ENCODE measurements around the gene OR8A1.
"Not testable (repeated sequence)": the region's sequence is repeated elsewhere in the genome, so short reads cannot be mapped to it uniquely, and the experiment has no call there.

The OR8A1 gene

DNA sequence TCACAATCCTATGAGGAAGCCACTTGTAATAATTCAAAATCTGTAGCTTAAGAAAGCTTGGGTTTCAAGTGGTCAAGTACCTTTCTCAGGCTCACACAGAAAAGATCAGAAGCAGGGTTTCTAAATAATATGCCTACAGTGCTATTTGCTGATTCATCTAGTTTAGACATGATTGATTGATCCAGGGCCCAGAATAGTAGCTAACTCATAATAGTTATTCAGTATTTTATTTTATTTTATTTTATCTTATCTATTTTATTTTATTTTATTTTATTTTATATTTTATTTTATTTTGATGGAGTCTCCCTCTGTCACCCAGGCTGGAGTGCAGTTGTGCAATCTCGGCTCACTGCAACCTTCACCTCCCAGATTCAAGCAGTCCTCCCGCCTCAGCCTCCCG, 25.5 kb downstream of the OR8A1 start:
- H3K36me3 ChIP-seq (ENCODE audit: control insufficient read depth in 1 of 2, insufficient read depth in 2 of 2, low read length in 2 of 2) = no peaks in the 10 kb centered on the region
- no peaks in the 10 kb centered on the region for H3K27me3 ChIP-seq (ENCODE audit: low read depth, low read length)
- no peak overlapping the region for H3K27ac ChIP-seq (ENCODE audit: low read length)

DNA sequence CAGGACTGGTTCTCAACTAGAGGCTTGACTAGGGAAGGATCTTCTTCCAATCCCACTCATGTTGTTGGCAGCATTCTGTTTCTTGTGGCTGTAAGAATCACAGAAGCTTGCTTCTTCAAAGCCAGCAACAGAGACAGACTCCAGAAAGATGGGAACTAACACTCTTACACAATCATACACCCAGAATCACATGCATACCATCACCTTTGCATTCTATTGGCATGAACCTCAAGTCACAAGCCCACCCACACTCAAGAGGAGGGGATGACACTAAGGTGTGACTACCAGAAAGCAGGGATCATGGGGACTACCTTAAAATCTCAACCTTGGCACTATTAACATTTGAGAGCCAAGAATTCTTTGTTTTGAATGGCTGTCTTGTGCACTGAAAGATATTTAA, 27.8 kb downstream of the OR8A1 start:
- no peaks in the 10 kb centered on the region for H3K27me3 ChIP-seq (ENCODE audit: low read depth, low read length)
- no peaks in the 10 kb centered on the region for H3K36me3 ChIP-seq (ENCODE audit: control insufficient read depth in 1 of 2, insufficient read depth in 2 of 2, low read length in 2 of 2)
- H3K4me3 ChIP-seq (ENCODE audit: low read depth in 1 of 2, low read length in 2 of 2) = no peak overlapping the region
- no peaks in the 10 kb centered on the region for H3K4me1 ChIP-seq (ENCODE audit: control insufficient read depth in 1 of 2, insufficient read depth in 2 of 2, low read length in 2 of 2)
- H3K9me3 ChIP-seq (ENCODE audit: control insufficient read depth in 1 of 2, low read length in 2 of 2) = no peaks in the 10 kb centered on the region
- no peak overlapping the region for H3K27ac ChIP-seq (ENCODE audit: low read length)

More for the DNA sequence above, 25.5 kb downstream of the OR8A1 start:
- no peak overlapping the region for H3K4me3 ChIP-seq (ENCODE audit: low read depth in 1 of 2, low read length in 2 of 2)
- H3K9me3 ChIP-seq (ENCODE audit: control insufficient read depth in 1 of 2, low read length in 2 of 2) = no peaks in the 10 kb centered on the region
- H3K4me1 ChIP-seq (ENCODE audit: control insufficient read depth in 1 of 2, insufficient read depth in 2 of 2, low read length in 2 of 2) = no peaks in the 10 kb centered on the region

DNA sequence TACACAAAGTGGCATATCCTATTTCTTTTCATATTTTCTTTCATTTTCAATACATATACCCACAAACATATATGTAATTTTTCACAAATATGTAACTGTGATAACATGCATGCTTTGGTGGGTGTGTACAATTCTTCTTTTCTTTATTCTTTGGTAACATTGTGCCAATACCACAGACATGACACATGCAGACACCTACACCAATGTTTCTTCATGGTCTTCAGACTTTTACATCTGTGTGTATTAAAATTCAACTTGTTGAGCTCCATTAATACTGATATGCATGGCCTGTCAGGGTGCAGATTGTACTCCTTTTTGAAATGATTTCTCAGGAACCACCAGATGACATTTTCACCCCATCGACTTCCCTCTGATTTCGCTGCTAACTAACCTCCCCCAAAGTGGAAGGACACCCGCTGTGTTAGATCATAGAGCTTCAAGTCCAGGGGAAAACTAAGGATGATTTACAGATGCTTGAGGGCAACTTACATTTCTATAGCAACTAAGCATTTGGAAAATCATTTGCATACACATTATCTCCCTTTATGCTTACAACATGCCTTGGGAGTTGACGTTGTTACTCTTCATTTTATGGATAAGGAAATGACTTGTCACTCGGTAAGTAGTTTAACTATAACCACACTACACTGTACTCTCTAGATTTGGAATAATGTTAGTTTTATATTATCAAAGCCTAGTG, 31.0 kb downstream of the OR8A1 start:
- no peak overlapping the region for H3K4me3 ChIP-seq (ENCODE audit: low read depth in 1 of 2, low read length in 2 of 2)
- no peaks in the 10 kb centered on the region for H3K36me3 ChIP-seq (ENCODE audit: control insufficient read depth in 1 of 2, insufficient read depth in 2 of 2, low read length in 2 of 2)
- H3K4me1 ChIP-seq (ENCODE audit: control insufficient read depth in 1 of 2, insufficient read depth in 2 of 2, low read length in 2 of 2) = no peaks in the 10 kb centered on the region
- no peaks in the 10 kb centered on the region for H3K9me3 ChIP-seq (ENCODE audit: control insufficient read depth in 1 of 2, low read length in 2 of 2)
- H3K27ac ChIP-seq (ENCODE audit: low read length) = no peak overlapping the region
- no peaks in the 10 kb centered on the region for H3K27me3 ChIP-seq (ENCODE audit: low read depth, low read length)

DNA sequence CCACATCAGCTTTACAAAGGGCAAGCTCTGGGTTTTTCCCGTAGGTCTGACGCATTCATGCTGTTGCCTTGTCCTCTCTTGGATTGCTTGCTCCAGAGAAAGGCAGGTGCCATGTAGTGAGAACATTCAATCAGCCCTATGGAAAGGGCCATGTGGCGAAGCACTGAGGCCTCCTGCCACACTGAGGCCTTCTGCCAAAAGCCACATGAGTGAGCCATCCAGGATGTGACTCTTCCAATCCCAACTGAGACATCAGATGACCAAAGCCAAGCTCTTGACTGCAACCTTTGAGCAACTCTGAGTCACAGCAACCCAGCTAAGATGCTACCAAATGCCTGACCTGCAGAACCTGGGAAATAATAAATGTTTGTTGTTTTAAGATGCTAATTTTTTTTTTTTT, 32.4 kb downstream of the OR8A1 start:
- H3K4me3 ChIP-seq (ENCODE audit: low read depth in 1 of 2, low read length in 2 of 2) = no peak overlapping the region
- no peaks in the 10 kb centered on the region for H3K27me3 ChIP-seq (ENCODE audit: low read depth, low read length)
- no peaks in the 10 kb centered on the region for H3K4me1 ChIP-seq (ENCODE audit: control insufficient read depth in 1 of 2, insufficient read depth in 2 of 2, low read length in 2 of 2)
- H3K9me3 ChIP-seq (ENCODE audit: control insufficient read depth in 1 of 2, low read length in 2 of 2) = no peaks in the 10 kb centered on the region
- H3K36me3 ChIP-seq (ENCODE audit: control insufficient read depth in 1 of 2, insufficient read depth in 2 of 2, low read length in 2 of 2) = no peaks in the 10 kb centered on the region
- no peak overlapping the region for H3K27ac ChIP-seq (ENCODE audit: low read length)

DNA sequence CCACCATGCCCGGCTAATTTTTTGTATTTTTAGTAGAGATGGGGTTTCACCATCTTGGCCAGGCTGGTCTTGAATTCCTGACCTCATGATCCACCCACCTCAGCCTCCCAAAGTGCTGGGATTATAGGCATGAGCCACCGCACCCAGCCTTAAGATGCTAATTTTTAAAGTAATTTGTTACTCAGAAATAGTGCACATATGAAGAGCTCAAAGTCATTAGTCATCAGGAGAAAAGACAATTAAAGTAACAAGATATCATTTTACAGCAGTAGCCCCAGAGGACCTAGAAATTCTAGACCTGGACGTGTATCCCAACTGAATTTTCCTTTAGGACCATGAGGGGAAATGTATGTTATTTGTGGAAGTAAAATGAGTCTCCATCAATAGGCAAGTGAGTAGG, 32.9 kb downstream of the OR8A1 start:
- not testable (repeated sequence) for H3K9me3 ChIP-seq (ENCODE audit: control insufficient read depth in 1 of 2, low read length in 2 of 2); H3K27ac ChIP-seq (ENCODE audit: low read length); H3K4me1 ChIP-seq (ENCODE audit: control insufficient read depth in 1 of 2, insufficient read depth in 2 of 2, low read length in 2 of 2); H3K36me3 ChIP-seq (ENCODE audit: control insufficient read depth in 1 of 2, insufficient read depth in 2 of 2, low read length in 2 of 2); H3K27me3 ChIP-seq (ENCODE audit: low read depth, low read length); H3K4me3 ChIP-seq (ENCODE audit: low read depth in 1 of 2, low read length in 2 of 2)

DNA sequence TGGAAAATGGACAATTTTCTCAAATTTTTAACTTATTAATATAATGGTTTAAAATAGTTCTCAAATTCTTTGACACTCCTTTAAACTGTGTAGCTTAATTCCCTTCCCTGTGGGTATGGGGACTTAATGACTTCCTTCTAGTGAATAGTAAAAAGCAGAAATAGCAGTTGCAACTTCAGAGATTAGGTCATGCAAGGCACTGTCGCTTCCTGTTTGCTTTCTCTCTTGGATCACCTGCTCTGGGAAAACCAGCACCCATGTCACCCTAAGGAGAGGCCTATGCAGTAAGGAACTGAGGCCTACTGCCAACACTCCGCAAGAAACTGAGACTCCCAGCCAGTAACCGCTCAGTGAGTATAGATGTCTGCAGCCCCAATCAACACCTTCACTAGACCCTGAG, 35.9 kb downstream of the OR8A1 start:
- Histone ChIP-seq H3K9me3 (ENCODE audit: control insufficient read depth in 1 of 2, low read length in 2 of 2) (no peaks in the 10 kb centered on the region), H3K4me3 (ENCODE audit: low read depth in 1 of 2, low read length in 2 of 2) (no peak overlapping the region), H3K27me3 (ENCODE audit: low read depth, low read length) (no peaks in the 10 kb centered on the region), H3K36me3 (ENCODE audit: control insufficient read depth in 1 of 2, insufficient read depth in 2 of 2, low read length in 2 of 2) (no peaks in the 10 kb centered on the region), H3K4me1 (ENCODE audit: control insufficient read depth in 1 of 2, insufficient read depth in 2 of 2, low read length in 2 of 2) (no peaks in the 10 kb centered on the region), H3K27ac (ENCODE audit: low read length) (no peak overlapping the region)

DNA sequence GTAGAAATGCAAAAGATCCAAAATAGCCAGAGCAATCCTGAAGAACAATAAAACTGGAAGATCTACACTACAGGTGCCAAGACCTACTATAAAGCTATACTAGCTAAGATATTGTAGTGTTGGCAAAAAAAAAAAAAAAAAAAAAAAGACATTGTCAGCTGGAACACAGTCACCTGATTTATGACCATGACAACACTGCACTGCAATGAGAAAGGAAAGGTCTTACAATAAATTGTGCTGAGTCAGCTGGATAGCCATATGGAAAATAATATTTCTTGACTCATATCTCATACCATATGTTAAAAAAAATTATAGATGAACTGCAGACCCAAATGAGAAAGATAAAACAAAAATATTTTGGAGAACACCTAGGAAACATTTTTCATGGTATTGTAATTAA, 38.4 kb downstream of the OR8A1 start:
- Histone ChIP-seq H3K27ac (ENCODE audit: low read length) (no peak overlapping the region), H3K36me3 (ENCODE audit: control insufficient read depth in 1 of 2, insufficient read depth in 2 of 2, low read length in 2 of 2) (no peaks in the 10 kb centered on the region), H3K4me3 (ENCODE audit: low read depth in 1 of 2, low read length in 2 of 2) (no peak overlapping the region), H3K4me1 (ENCODE audit: control insufficient read depth in 1 of 2, insufficient read depth in 2 of 2, low read length in 2 of 2) (no peaks in the 10 kb centered on the region), H3K9me3 (ENCODE audit: control insufficient read depth in 1 of 2, low read length in 2 of 2) (no peaks in the 10 kb centered on the region), H3K27me3 (ENCODE audit: low read depth, low read length) (no peaks in the 10 kb centered on the region)

DNA sequence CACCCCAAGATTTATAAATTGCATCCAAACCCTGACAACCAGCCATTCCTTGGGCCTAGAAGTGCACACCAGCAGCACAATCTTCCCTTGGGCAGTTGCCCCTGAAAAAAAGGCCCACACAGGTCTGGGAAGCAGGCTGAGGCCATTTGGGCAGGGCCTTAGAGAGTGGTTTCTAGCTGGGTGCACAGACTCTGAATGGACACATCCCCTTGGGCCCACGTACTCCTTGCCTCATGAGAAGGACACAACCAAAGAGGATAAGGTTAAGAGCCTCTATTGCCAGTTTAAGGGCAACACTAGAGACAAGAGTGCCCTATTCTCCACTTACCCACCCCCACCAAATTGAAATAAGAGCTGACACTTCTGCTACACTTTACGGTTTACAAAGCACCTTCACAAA, 40.5 kb downstream of the OR8A1 start:
- Histone ChIP-seq H3K4me3 (ENCODE audit: low read depth in 1 of 2, low read length in 2 of 2) (no peak overlapping the region), H3K9me3 (ENCODE audit: control insufficient read depth in 1 of 2, low read length in 2 of 2) (no peaks in the 10 kb centered on the region), H3K27ac (ENCODE audit: low read length) (no peak overlapping the region), H3K36me3 (ENCODE audit: control insufficient read depth in 1 of 2, insufficient read depth in 2 of 2, low read length in 2 of 2) (no peaks in the 10 kb centered on the region), H3K4me1 (ENCODE audit: control insufficient read depth in 1 of 2, insufficient read depth in 2 of 2, low read length in 2 of 2) (no peaks in the 10 kb centered on the region), H3K27me3 (ENCODE audit: low read depth, low read length) (no peaks in the 10 kb centered on the region)

DNA sequence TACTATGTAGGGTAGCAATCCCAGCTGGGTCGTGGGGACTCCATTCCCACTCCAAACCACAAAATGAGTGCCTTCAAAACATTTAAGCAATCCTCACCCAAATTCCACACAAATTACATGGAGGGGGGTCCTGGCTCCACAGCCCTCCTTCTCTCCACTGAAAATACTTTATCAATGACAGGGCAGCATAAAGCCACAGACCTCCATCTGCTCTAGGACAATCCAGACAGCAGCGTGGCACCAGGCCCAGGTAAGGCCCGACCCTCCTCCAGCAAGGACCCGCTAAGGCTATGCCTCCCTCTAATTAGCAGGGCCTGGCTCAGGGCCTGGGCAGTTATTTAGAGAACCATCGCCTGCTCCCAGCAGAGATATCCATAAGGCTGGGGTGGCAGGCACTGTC, 41.3 kb downstream of the OR8A1 start, which contains the start of gene PANX3:
PANX3 (plus strand) TSS at position 365 of the 400 bp plus-strand sequence. CDS start 129 bp downstream, outside the sequence.
- Histone ChIP-seq H3K27me3 (ENCODE audit: low read depth, low read length) (no peaks in the 10 kb centered on the region), H3K9me3 (ENCODE audit: control insufficient read depth in 1 of 2, low read length in 2 of 2) (no peaks in the 10 kb centered on the region), H3K27ac (ENCODE audit: low read length) (no peak within 1 kb of the TSS), H3K4me3 (ENCODE audit: low read depth in 1 of 2, low read length in 2 of 2) (no peak within 1 kb of the TSS), H3K4me1 (ENCODE audit: control insufficient read depth in 1 of 2, insufficient read depth in 2 of 2, low read length in 2 of 2) (no peaks in the 10 kb centered on the region), H3K36me3 (ENCODE audit: control insufficient read depth in 1 of 2, insufficient read depth in 2 of 2, low read length in 2 of 2) (no peaks in the 10 kb centered on the region)

DNA sequence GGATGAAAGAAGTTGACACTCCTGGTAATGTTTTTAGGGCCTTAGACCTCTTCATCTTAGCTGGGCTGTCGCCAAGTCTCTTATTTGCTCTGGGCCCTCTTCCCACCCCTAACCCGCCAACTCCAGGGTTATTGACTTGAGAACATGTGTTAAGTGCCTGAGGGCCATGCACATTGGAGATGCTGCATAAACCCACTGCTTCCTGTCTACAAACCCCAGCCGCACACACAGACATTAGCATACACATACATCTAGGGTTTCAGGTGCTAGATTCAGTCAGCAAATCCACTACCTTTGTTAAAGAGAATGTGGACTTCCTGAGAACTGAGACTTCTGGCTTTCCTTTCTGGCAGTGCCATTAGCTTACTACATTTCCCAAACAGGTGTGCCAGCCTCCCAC, 42.2 kb downstream of the OR8A1 start:
- Histone ChIP-seq H3K4me3 (ENCODE audit: low read depth in 1 of 2, low read length in 2 of 2) (no peak overlapping the region), H3K4me1 (ENCODE audit: control insufficient read depth in 1 of 2, insufficient read depth in 2 of 2, low read length in 2 of 2) (no peaks in the 10 kb centered on the region), H3K27me3 (ENCODE audit: low read depth, low read length) (no peaks in the 10 kb centered on the region), H3K9me3 (ENCODE audit: control insufficient read depth in 1 of 2, low read length in 2 of 2) (no peaks in the 10 kb centered on the region), H3K36me3 (ENCODE audit: control insufficient read depth in 1 of 2, insufficient read depth in 2 of 2, low read length in 2 of 2) (no peaks in the 10 kb centered on the region), H3K27ac (ENCODE audit: low read length) (no peak overlapping the region)

DNA sequence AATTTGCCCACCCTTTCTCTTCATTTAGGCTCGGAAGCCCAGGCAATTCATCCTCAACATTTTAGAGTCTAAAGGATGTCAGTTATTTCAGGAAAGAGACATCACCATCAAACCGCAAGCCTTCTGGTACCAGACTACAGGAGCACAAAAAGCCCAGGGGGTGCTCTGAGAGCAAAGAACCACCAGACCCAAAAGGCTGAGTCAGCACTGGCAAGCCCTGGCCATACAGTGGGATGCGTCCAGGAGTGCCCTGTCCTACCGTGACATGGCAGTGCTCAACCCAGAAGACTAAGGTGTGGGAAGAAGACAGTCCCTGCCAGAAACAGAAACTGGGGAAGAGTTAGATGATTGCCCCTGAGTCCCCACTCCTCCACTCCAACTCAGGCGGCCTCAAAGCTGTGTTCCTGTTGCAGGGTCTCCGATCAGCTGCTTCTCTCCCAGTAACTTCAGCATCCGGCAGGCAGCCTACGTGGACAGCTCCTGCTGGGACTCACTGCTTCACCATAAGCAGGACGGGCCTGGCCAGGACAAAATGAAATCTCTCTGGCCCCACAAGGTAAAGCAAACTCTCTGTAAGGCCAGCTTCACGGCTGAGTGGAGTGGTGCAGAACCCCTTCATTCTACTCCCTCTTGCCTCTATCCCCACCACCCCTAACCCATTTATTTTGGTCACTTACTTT, 42.9 kb downstream of the OR8A1 start:
- no peaks in the 10 kb centered on the region for H3K36me3 ChIP-seq (ENCODE audit: control insufficient read depth in 1 of 2, insufficient read depth in 2 of 2, low read length in 2 of 2)
- H3K27me3 ChIP-seq (ENCODE audit: low read depth, low read length) = no peaks in the 10 kb centered on the region
- H3K9me3 ChIP-seq (ENCODE audit: control insufficient read depth in 1 of 2, low read length in 2 of 2) = no peaks in the 10 kb centered on the region
- no peaks in the 10 kb centered on the region for H3K4me1 ChIP-seq (ENCODE audit: control insufficient read depth in 1 of 2, insufficient read depth in 2 of 2, low read length in 2 of 2)
- no peak overlapping the region for H3K4me3 ChIP-seq (ENCODE audit: low read depth in 1 of 2, low read length in 2 of 2)
- H3K27ac ChIP-seq (ENCODE audit: low read length) = no peak overlapping the region

DNA sequence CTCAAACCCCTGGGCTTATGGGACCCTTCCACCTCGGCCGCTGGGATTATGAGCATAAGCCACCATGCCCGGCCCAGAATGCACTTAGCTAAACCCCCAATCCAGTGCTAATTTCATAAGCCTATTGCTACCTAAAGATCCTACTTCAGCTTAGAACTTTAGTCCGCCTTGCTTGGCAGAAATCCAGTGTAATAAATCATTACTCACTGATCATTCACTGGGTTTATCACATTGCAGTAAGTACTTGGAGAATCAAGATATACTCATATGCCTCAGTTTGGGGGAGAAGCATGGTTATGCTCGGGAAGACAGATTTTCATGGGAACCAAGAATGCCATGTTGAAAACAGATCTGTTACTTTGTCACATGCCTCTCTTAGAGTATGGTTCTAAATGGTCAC, 49.1 kb downstream of the OR8A1 start:
- Histone ChIP-seq H3K27ac (ENCODE audit: low read length) (no peak overlapping the region), H3K4me1 (ENCODE audit: control insufficient read depth in 1 of 2, insufficient read depth in 2 of 2, low read length in 2 of 2) (peaks cover 0 to 6% of the 10 kb centered on the region in 2 donors), H3K9me3 (ENCODE audit: control insufficient read depth in 1 of 2, low read length in 2 of 2) (no peaks in the 10 kb centered on the region), H3K27me3 (ENCODE audit: low read depth, low read length) (no peaks in the 10 kb centered on the region), H3K36me3 (ENCODE audit: control insufficient read depth in 1 of 2, insufficient read depth in 2 of 2, low read length in 2 of 2) (peaks cover 0 to 5% of the 10 kb centered on the region in 2 donors), H3K4me3 (ENCODE audit: low read depth in 1 of 2, low read length in 2 of 2) (no peak overlapping the region)

All from muscle layer of duodenum (tissue), 2 donors.